ENCODE data around the gene DAGLA. TPM values are rescaled to one million over a fixed set of nuclear protein-coding genes. Genes with fewer than 3 reads are reported as not detected.

Gene DAGLA
- total RNA-seq, 1 donor from 2014 or later, result 21.0 TPM

- H3K27me3 Mint-ChIP-seq (ENCODE audit: low read depth), result peaks cover 36% of the 10 kb centered on the region
- no peak for DNase-seq (ENCODE audit: low read depth, low spot score)
- no peaks in the 10 kb centered on the region for H3K36me3 Mint-ChIP-seq (ENCODE audit: low read depth)
- H3K27ac Mint-ChIP-seq (ENCODE audit: unreplicated experiment), result no peak overlapping the region
- peak overlapping the region; percentile 82 for H3K4me3 Mint-ChIP-seq
- TF ChIP-seq CTCF (conservative IDR thresholded peaks at IDR 0.05), result no peak
- peaks cover 8% of the 10 kb centered on the region for H3K4me1 Mint-ChIP-seq
- no peaks in the 10 kb centered on the region for H3K9me3 Mint-ChIP-seq
Measured at GRCh38 chr11:61680622-61681221, 531 bp downstream of the DAGLA start.

- H3K27me3 Mint-ChIP-seq (ENCODE audit: low read depth), result peaks cover 21% of the 10 kb centered on the region
- H3K9me3 Mint-ChIP-seq, result no peaks in the 10 kb centered on the region
- no peak for DNase-seq (ENCODE audit: low read depth, low spot score)
- H3K4me1 Mint-ChIP-seq, result peaks cover 12% of the 10 kb centered on the region
- no peak overlapping the region for H3K27ac Mint-ChIP-seq (ENCODE audit: unreplicated experiment)
- H3K4me3 Mint-ChIP-seq, result no peak overlapping the region
- H3K36me3 Mint-ChIP-seq (ENCODE audit: low read depth), result no peaks in the 10 kb centered on the region
- TF ChIP-seq CTCF (conservative IDR thresholded peaks at IDR 0.05), result no peak
Measured at GRCh38 chr11:61682093-61682732, 2.0 kb downstream of the DAGLA start.

- no peak for TF ChIP-seq CTCF (conservative IDR thresholded peaks at IDR 0.05)
- Mint-ChIP-seq H3K9me3 (no peaks in the 10 kb centered on the region), H3K4me3 (no peak overlapping the region), H3K4me1 (peaks cover 17% of the 10 kb centered on the region), H3K27me3 (ENCODE audit: low read depth) (peaks cover 17% of the 10 kb centered on the region), H3K36me3 (ENCODE audit: low read depth) (no peaks in the 10 kb centered on the region), H3K27ac (ENCODE audit: unreplicated experiment) (no peak overlapping the region)
- DNase-seq (ENCODE audit: low read depth, low spot score), result no peak
Measured at GRCh38 chr11:61682906-61683675, 2.9 kb downstream of the DAGLA start.

GRCh38 chr11:61683961-61684869, 4.0 kb downstream of the DAGLA start:
- Mint-ChIP-seq H3K27ac (ENCODE audit: unreplicated experiment) (no peak overlapping the region), H3K9me3 (no peaks in the 10 kb centered on the region), H3K27me3 (ENCODE audit: low read depth) (peaks cover 8% of the 10 kb centered on the region), H3K4me1 (peaks cover 19% of the 10 kb centered on the region), H3K36me3 (ENCODE audit: low read depth) (no peaks in the 10 kb centered on the region), H3K4me3 (no peak overlapping the region)
- no peak for TF ChIP-seq CTCF (conservative IDR thresholded peaks at IDR 0.05)
- DNase-seq (ENCODE audit: low read depth, low spot score), result no peak
